CD4-positive, alpha-beta T cell treated with Interferon alpha-2 for 1 hour (primary cell): Measurements from ENCODE around the gene ATP6V1F.

Source experiments
- DNase-seq, 2 donors: peaks; one replicate each; pipeline ENCODE4 v3.0.0-alpha.2; 2020 to 2022

The ATP6V1F gene

GRCh38 chr7:128835790-128836641, 26.6 kb upstream of the ATP6V1F start:
- DNase-seq: no peak

- no peak for DNase-seq
Measured at GRCh38 chr7:128836729-128837348, 25.8 kb upstream of the ATP6V1F start.

- no peak for DNase-seq
Measured at GRCh38 chr7:128837521-128837921, 25.1 kb upstream of the ATP6V1F start.

- DNase-seq: no peak
Measured at GRCh38 chr7:128838109-128838779, 24.4 kb upstream of the ATP6V1F start.

- DNase-seq: no peak
Measured at GRCh38 chr7:128838981-128839731, 23.5 kb upstream of the ATP6V1F start.

- DNase-seq: no peak
Measured at GRCh38 chr7:128839751-128840177, 22.9 kb upstream of the ATP6V1F start.

GRCh38 chr7:128840326-128841170, 22.1 kb upstream of the ATP6V1F start:
- no peak for DNase-seq

- peak; percentile 7 to 42 for DNase-seq
Measured at GRCh38 chr7:128841171-128841690, 21.4 kb upstream of the ATP6V1F start.

- DNase-seq: peak; percentile 35 to 63
Measured at GRCh38 chr7:128841921-128842673, 20.6 kb upstream of the ATP6V1F start.

- no peak for DNase-seq
Measured at GRCh38 chr7:128842674-128843641, 19.7 kb upstream of the ATP6V1F start.

GRCh38 chr7:128843938-128844621, 18.6 kb upstream of the ATP6V1F start:
- no peak for DNase-seq

- no peak for DNase-seq
Measured at GRCh38 chr7:128844777-128845311, 17.8 kb upstream of the ATP6V1F start.

- DNase-seq: no peak
Measured at GRCh38 chr7:128845475-128845874, 17.2 kb upstream of the ATP6V1F start.

GRCh38 chr7:128845987-128846386, 16.7 kb upstream of the ATP6V1F start:
- DNase-seq: no peak

GRCh38 chr7:128846781-128847444, 15.7 kb upstream of the ATP6V1F start:
- no peak for DNase-seq

GRCh38 chr7:128847721-128848211, 14.9 kb upstream of the ATP6V1F start:
- DNase-seq: no peak

- no peak for DNase-seq
Measured at GRCh38 chr7:128848289-128849155, 14.1 kb upstream of the ATP6V1F start.
